Fibroblast of lung (primary cell): ENCODE measurements around the gene WSCD2. TPM values are rescaled to one million over a fixed set of nuclear protein-coding genes. Genes with fewer than 3 reads are reported as not detected.

Experiments used
- DNase-seq, 2 donors: peaks; one replicate each; pipeline versions ENCODE4 v3.0.0 to v3.0.0-alpha.2; 2010; ENCODE audit warnings: low read depth in 2 of 2
- H2AFZ ChIP-seq: 2 replicates; pipeline ENCODE4 v1.5.1; 2012; ENCODE audit warnings: low read length, control low read depth, inconsistent platforms
- H3K27ac ChIP-seq: 2 replicates; pipeline ENCODE4 v1.5.1; 2011; ENCODE audit warnings: low read length, control low read depth; ENCODE audit not compliant: insufficient read depth
- H3K27me3 ChIP-seq: 2 replicates; pipeline ENCODE4 v1.5.1; 2011; ENCODE audit warnings: mild to moderate bottlenecking, low read length; ENCODE audit not compliant: control insufficient read depth, insufficient read depth
- H3K36me3 ChIP-seq: 2 replicates; pipeline ENCODE4 v1.5.1; 2011; ENCODE audit warnings: low read length; ENCODE audit not compliant: control insufficient read depth, insufficient read depth
- H3K4me1 ChIP-seq: 2 replicates; pipeline ENCODE4 v1.5.1; 2011; ENCODE audit warnings: low read length; ENCODE audit not compliant: control insufficient read depth, insufficient read depth; ENCODE audit errors: extremely low read depth
- H3K4me2 ChIP-seq: 2 replicates; pipeline ENCODE4 v1.5.1; 2011; ENCODE audit warnings: low read length, control low read depth; ENCODE audit not compliant: insufficient read depth; ENCODE audit errors: extremely low read depth
- H3K4me3 ChIP-seq, 4 experiments: fragments of 200-600 bp in 1 of 4; sonication (generic) in 1 of 4; replicated peaks in 1 of 4; 2 replicates each; pipeline ENCODE4 v1.5.1; 2011 to 2016; ENCODE audit warnings: low read length in 4 of 4, low read depth in 3 of 4, mild to moderate bottlenecking in 3 of 4, control low read depth in 2 of 4, inconsistent platforms in 1 of 4, mixed read lengths in 1 of 4; ENCODE audit not compliant: insufficient read depth in 1 of 4; ENCODE audit errors: control extremely low read depth in 1 of 4
- H3K79me2 ChIP-seq: 2 replicates; pipeline ENCODE4 v1.5.1; 2012; ENCODE audit warnings: mild to moderate bottlenecking, low read length, inconsistent platforms; ENCODE audit not compliant: control insufficient read depth, insufficient read depth
- H3K9ac ChIP-seq: 2 replicates; pipeline ENCODE4 v1.5.1; 2011; ENCODE audit warnings: mild to moderate bottlenecking, low read length, control low read depth; ENCODE audit not compliant: insufficient read depth
- H3K9me3 ChIP-seq: 2 replicates; pipeline ENCODE4 v1.5.1; 2012; ENCODE audit warnings: low read depth, low read length; ENCODE audit not compliant: control insufficient read depth, insufficient read depth
- H4K20me1 ChIP-seq: 2 replicates; pipeline ENCODE4 v1.5.1; 2011; ENCODE audit warnings: low read length; ENCODE audit not compliant: control insufficient read depth, insufficient read depth; ENCODE audit errors: extremely low read depth
- CTCF ChIP-seq, 2 donors: IDR thresholded peaks in 1 of 2; conservative IDR thresholded peaks in 1 of 2; 1 replicate in 1 of 2; 2 replicates in 1 of 2; pipeline ENCODE4 v1.5.1; 2011 to 2012; ENCODE audit warnings: low read length in 2 of 2, control low read depth in 1 of 2, inconsistent platforms in 1 of 2, low read depth in 1 of 2, mild to moderate bottlenecking in 1 of 2
- EZH2 ChIP-seq: IDR thresholded peaks from 2 replicates; pipeline ENCODE4 v1.5.1; 2012; ENCODE audit warnings: low read length, control low read depth, mild to moderate bottlenecking; ENCODE audit errors: missing control alignments
- polyA plus RNA-seq, 2 donors: library from polyadenylated mRNA; depleted of rRNA in 1 of 2; stranded (reverse) in 1 of 2; unstranded in 1 of 2; fragments of >200 nt; gene quantifications; 2 replicates each; pipeline ENCODE4 v1.2.1, GENCODE V29; 2011 to 2012; ENCODE audit warnings: missing spikeins in 1 of 2
- total RNA-seq: library from RNA; depleted of rRNA; stranded (reverse); fragments of >200 nt; gene quantifications from 2 replicates; pipeline ENCODE4 v1.2.1, GENCODE V29; 2014

WSCD2 gene
- total and polyA plus RNA-seq, 2 donors (not counting 1 experiment from before 2014, with no cell fraction given): not detected

GRCh38 chr12:108179305-108179704 lies 50.2 kb downstream of the WSCD2 start:
- Histone ChIP-seq H3K27ac (no peak overlapping the region), H2AFZ (no peak overlapping the region), H3K36me3 (no peaks in the 10 kb centered on the region), H3K9ac (no peak overlapping the region), H4K20me1 (no peaks in the 10 kb centered on the region), H3K9me3 (no peaks in the 10 kb centered on the region), H3K27me3 (no peaks in the 10 kb centered on the region), H3K4me3 (no peak overlapping the region), H3K4me2 (no peak overlapping the region), H3K79me2 (no peaks in the 10 kb centered on the region), H3K4me1 (no peaks in the 10 kb centered on the region)
- no peak for DNase-seq
- TF ChIP-seq CTCF (conservative IDR thresholded peaks at IDR 0.05 in 1 of 2, IDR thresholded peaks at IDR 0.05 in 1 of 2; ENCODE audit: low read depth in 1 of 2, low read length in 2 of 2) (no peak), EZH2 (no peak)

DNA sequence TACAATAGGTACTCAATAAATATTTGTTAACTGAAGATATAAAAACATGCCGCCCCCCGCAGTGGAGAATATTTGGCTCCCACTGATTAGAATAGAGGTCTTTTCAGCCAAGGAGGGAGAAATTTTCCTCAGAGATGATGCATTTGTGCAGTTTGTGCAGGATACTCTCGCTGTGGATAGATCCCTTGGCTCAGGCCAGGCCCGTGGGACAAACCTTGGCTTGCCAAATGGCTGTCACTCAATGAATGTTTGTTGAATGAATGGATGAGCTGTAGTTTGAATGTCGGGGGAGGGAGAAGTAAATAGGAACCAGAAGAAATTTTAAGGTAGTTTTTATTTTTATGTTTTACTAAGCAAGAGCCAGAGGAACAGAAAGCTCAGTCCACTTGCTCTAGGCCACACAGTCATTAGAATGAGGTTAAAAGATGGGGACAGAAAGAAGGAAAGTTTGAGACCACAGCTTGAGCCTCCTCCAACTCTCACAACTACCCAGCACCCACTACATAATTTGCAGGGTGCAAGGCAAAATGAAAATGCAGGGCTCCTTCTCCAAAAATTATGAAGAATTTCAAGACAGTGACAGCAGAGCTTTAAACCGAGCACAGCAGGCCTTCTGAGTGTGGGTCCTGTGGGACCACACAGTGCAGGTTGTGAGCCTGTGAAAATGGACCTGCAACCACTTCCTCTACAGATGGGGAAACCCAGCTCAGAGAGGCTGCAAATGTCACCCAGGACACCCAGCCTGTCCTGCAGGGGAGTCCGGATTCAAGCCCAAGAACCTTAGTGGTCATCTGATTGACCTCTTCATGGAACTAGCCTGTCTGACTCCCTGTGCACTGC lies 51.4 kb downstream of the WSCD2 start:
- Histone ChIP-seq H3K4me1 (no peaks in the 10 kb centered on the region), H3K27ac (no peak overlapping the region), H2AFZ (no peak overlapping the region), H3K79me2 (no peaks in the 10 kb centered on the region), H4K20me1 (no peaks in the 10 kb centered on the region), H3K9me3 (no peaks in the 10 kb centered on the region), H3K36me3 (no peaks in the 10 kb centered on the region), H3K27me3 (no peaks in the 10 kb centered on the region), H3K9ac (no peak overlapping the region), H3K4me2 (no peak overlapping the region), H3K4me3 (no peak overlapping the region)
- TF ChIP-seq EZH2: no peak
- DNase-seq: no peak

- Histone ChIP-seq H3K36me3 (no peaks in the 10 kb centered on the region), H3K27me3 (no peaks in the 10 kb centered on the region), H2AFZ (no peak overlapping the region), H3K27ac (no peak overlapping the region), H3K4me2 (no peak overlapping the region), H3K4me1 (no peaks in the 10 kb centered on the region), H3K9ac (no peak overlapping the region), H3K4me3 (no peak overlapping the region), H4K20me1 (no peaks in the 10 kb centered on the region), H3K79me2 (no peaks in the 10 kb centered on the region), H3K9me3 (no peaks in the 10 kb centered on the region)
- no peak for DNase-seq
- no peak for TF ChIP-seq EZH2
- no peak for TF ChIP-seq CTCF (conservative IDR thresholded peaks at IDR 0.05 in 1 of 2, IDR thresholded peaks at IDR 0.05 in 1 of 2; ENCODE audit: low read depth in 1 of 2, low read length in 2 of 2)
Observed at GRCh38 chr12:108181095-108181454, 52.0 kb downstream of the WSCD2 start.
